GM23338 (cell line): ENCODE data around the gene PCDHGA10. TPM values are rescaled to one million over a fixed set of nuclear protein-coding genes. Genes with fewer than 3 reads are reported as not detected.

Experiments
- ATAC-seq: fragments of 200-7000 bp; cut with Tn5 transposase; 3 replicates; pipeline ENCODE4 v1.9.1; 2020
- DNase-seq: peaks from one replicate; pipeline ENCODE4 v3.0.0-alpha.2; 2015; ENCODE audit warnings: low spot score
- H2AFZ ChIP-seq: fragments of 200-600 bp; sonication (generic); 2 replicates; pipeline ENCODE4 v1.8.0; 2016; ENCODE audit warnings: antibody characterized with exemption, mild to moderate bottlenecking, moderate library complexity
- H3F3A ChIP-seq: fragments of 200-600 bp; sonication (generic); replicated peaks from 2 replicates; pipeline ENCODE4 v1.8.0; 2017; ENCODE audit warnings: antibody characterized with exemption, mixed run types, low read depth
- H3K27ac ChIP-seq: fragments of 200-600 bp; sonication (generic); 2 replicates; pipeline ENCODE4 v1.6.1; 2016; ENCODE audit warnings: low read depth
- H3K27me3 ChIP-seq: fragments of 200-600 bp; sonication (generic); 2 replicates; pipeline ENCODE4 v1.8.0; 2016; ENCODE audit warnings: mild to moderate bottlenecking, mixed run types, moderate library complexity; ENCODE audit not compliant: insufficient read depth
- H3K36me3 ChIP-seq: fragments of 200-600 bp; sonication (generic); 2 replicates; pipeline ENCODE4 v1.8.0; 2016; ENCODE audit warnings: mild to moderate bottlenecking; ENCODE audit not compliant: insufficient read depth
- H3K4me1 ChIP-seq: fragments of 200-600 bp; sonication (generic); 2 replicates; pipeline ENCODE4 v1.8.0; 2016; ENCODE audit warnings: mild to moderate bottlenecking, moderate library complexity; ENCODE audit not compliant: insufficient read depth
- H3K4me2 ChIP-seq: fragments of 200-600 bp; sonication (generic); 2 replicates; pipeline ENCODE4 v1.7.1; 2017; ENCODE audit warnings: mixed run types
- H3K4me3 ChIP-seq: fragments of 200-600 bp; sonication (generic); 2 replicates; pipeline ENCODE4 v1.6.1; 2016; ENCODE audit warnings: mixed run types
- H3K79me2 ChIP-seq: fragments of 200-600 bp; sonication (generic); replicated peaks from 2 replicates; pipeline ENCODE4 v1.8.0; 2017; ENCODE audit warnings: mild to moderate bottlenecking; ENCODE audit not compliant: insufficient read depth
- H3K9me2 ChIP-seq: fragments of 200-600 bp; sonication (generic); 2 replicates; pipeline ENCODE4 v1.8.0; 2017; ENCODE audit not compliant: insufficient read depth
- H4K20me1 ChIP-seq: fragments of 200-600 bp; sonication (generic); replicated peaks from 2 replicates; pipeline ENCODE4 v1.8.0; 2017; ENCODE audit warnings: mild to moderate bottlenecking; ENCODE audit not compliant: insufficient read depth
- H3K27ac Mint-ChIP-seq: 2 replicates; pipeline ENCODE4 v1.8.0; 2020; ENCODE audit warnings: inconsistent platforms, mild to moderate bottlenecking, moderate library complexity, mixed read lengths
- H3K27me3 Mint-ChIP-seq: 3 replicates; pipeline ENCODE4 v1.8.0; 2022; ENCODE audit warnings: low read depth, mild to moderate bottlenecking, moderate library complexity, mixed read lengths, inconsistent platforms; ENCODE audit not compliant: insufficient read depth, poor library complexity
- H3K36me3 Mint-ChIP-seq: 3 replicates; pipeline ENCODE4 v1.8.0; 2021; ENCODE audit warnings: low read depth, mild to moderate bottlenecking, inconsistent platforms, moderate library complexity, mixed read lengths
- H3K4me1 Mint-ChIP-seq: 3 replicates; pipeline ENCODE4 v1.8.0; 2020; ENCODE audit warnings: mild to moderate bottlenecking, inconsistent platforms, mixed read lengths
- H3K4me3 Mint-ChIP-seq: 3 replicates; pipeline ENCODE4 v1.8.0; 2021; ENCODE audit warnings: moderate library complexity, mild to moderate bottlenecking, inconsistent platforms, mixed read lengths
- H3K9me3 Mint-ChIP-seq: 3 replicates; pipeline ENCODE4 v1.8.0; 2020; ENCODE audit warnings: moderate library complexity, mild to moderate bottlenecking, inconsistent platforms, mixed read lengths
- CTCF ChIP-seq, 2 experiments: fragments of 200-600 bp in 1 of 2; sonication (generic) in 1 of 2; conservative IDR thresholded peaks; 2 replicates each; pipeline versions ENCODE4 v1.5.1 to v1.6.1; 2016 to 2017; ENCODE audit warnings: antibody characterized with exemption in 2 of 2, low read depth in 2 of 2, mild to moderate bottlenecking in 2 of 2, moderate library complexity in 1 of 2
- ETS1 ChIP-seq: IDR thresholded peaks from 2 replicates; pipeline ENCODE4 v1.6.1; 2016; ENCODE audit warnings: antibody characterized with exemption
- EZH2 ChIP-seq: fragments of 200-600 bp; sonication (generic); IDR thresholded peaks from one replicate; pipeline ENCODE4 v1.8.0; 2017; ENCODE audit warnings: antibody characterized with exemption, mild to moderate bottlenecking, low read depth; ENCODE audit not compliant: unreplicated experiment
- EZH2phosphoT487 ChIP-seq: fragments of 200-600 bp; sonication (generic); IDR thresholded peaks from one replicate; pipeline ENCODE4 v1.8.1; 2018; ENCODE audit warnings: antibody characterized with exemption; ENCODE audit not compliant: unreplicated experiment
- JUNB ChIP-seq: IDR thresholded peaks from one replicate; pipeline ENCODE4 v1.6.1; 2016; ENCODE audit warnings: antibody characterized with exemption; ENCODE audit not compliant: unreplicated experiment
- POLR2AphosphoS5 ChIP-seq: IDR thresholded peaks from 2 replicates; pipeline ENCODE4 v1.6.1; 2016; ENCODE audit warnings: antibody characterized with exemption, low read depth
- STAT1 ChIP-seq: IDR thresholded peaks from one replicate; pipeline ENCODE4 v1.6.1; 2016; ENCODE audit warnings: antibody characterized with exemption; ENCODE audit not compliant: unreplicated experiment
- ZNF462 ChIP-seq: fragments of 250-450 bp; sonication (Bioruptor Pico); IDR thresholded peaks from 2 replicates; pipeline ENCODE4 v1.5.0; 2020; ENCODE audit warnings: mild to moderate bottlenecking, moderate library complexity
- polyA plus RNA-seq: library from polyadenylated mRNA; unstranded; fragments of >200 nt; fragmentation: Nextera tagmentation; extraction: Ambion mirVana; gene quantifications from 2 replicates; pipeline ENCODE4 v1.2.1, GENCODE V29; 2016
- total RNA-seq: library from RNA; depleted of rRNA; stranded (reverse); fragments of >200 nt; shearing (Covaris generic); gene quantifications from 2 replicates; pipeline ENCODE4 v1.2.3, GENCODE V29; 2014

The PCDHGA10 gene
- total and polyA plus RNA-seq, 2 experiments from 2014 or later = 2.1 to 6.5 TPM

GRCh38 chr5:141420855-141421488, 8.2 kb downstream of the PCDHGA10 start, which contains the start of gene PCDHGA11:
TSS of gene PCDHGA11 (plus strand) at chr5:141421051. CDS start at chr5:141421228, 177 bp downstream.
- no peaks in the 10 kb centered on the region for H3F3A ChIP-seq
- peaks cover 20% of the 10 kb centered on the region for H3K27me3 ChIP-seq
- no peak within 1 kb of the TSS for H3K27ac ChIP-seq
- Mint-ChIP-seq H3K9me3 (peaks cover 71% of the 10 kb centered on the region), H3K4me1 (peaks cover 7% of the 10 kb centered on the region), H3K36me3 (peaks cover 73% of the 10 kb centered on the region), H3K27ac (no peak within 1 kb of the TSS; the same call in none of the 2 replicates), H3K4me3 (peak within 1 kb of the TSS; percentile 77), H3K27me3 (peaks cover 28% of the 10 kb centered on the region)
- DNase-seq (peak; percentile 90), ATAC-seq (peak; percentile 31)
- H3K79me2 ChIP-seq = no peaks in the 10 kb centered on the region; the same call in 1 of the 2 replicates
- H3K9me2 ChIP-seq = no peaks in the 10 kb centered on the region
- peak within 1 kb of the TSS; percentile 73; the same call in 1 of the 2 replicates for H2AFZ ChIP-seq
- H4K20me1 ChIP-seq = no peaks in the 10 kb centered on the region
- H3K4me3 ChIP-seq = peak within 1 kb of the TSS; percentile 62
- H3K4me1 ChIP-seq = no peaks in the 10 kb centered on the region
- H3K36me3 ChIP-seq = no peaks in the 10 kb centered on the region
- H3K4me2 ChIP-seq = peak within 1 kb of the TSS; percentile 77
- TF ChIP-seq CTCF (conservative IDR thresholded peaks at IDR 0.05; ENCODE audit: low read depth in 2 of 2) (peak; percentile 89), STAT1 (no peak)

- Histone ChIP-seq H4K20me1 (no peaks in the 10 kb centered on the region), H3K4me2 (peak overlapping the region; percentile 77), H3K4me1 (no peaks in the 10 kb centered on the region), H2AFZ (peak overlapping the region; percentile 73; the same call in 1 of the 2 replicates), H3K79me2 (no peaks in the 10 kb centered on the region; the same call in 1 of the 2 replicates), H3K27ac (no peak overlapping the region), H3F3A (no peaks in the 10 kb centered on the region), H3K36me3 (no peaks in the 10 kb centered on the region), H3K27me3 (peaks cover 20% of the 10 kb centered on the region), H3K9me2 (no peaks in the 10 kb centered on the region), H3K4me3 (peak overlapping the region; percentile 62)
- peaks cover 28% of the 10 kb centered on the region for H3K27me3 Mint-ChIP-seq
- no peak overlapping the region; the same call in 1 of the 2 replicates for H3K27ac Mint-ChIP-seq
- DNase-seq = peak; percentile 36
- ATAC-seq = no peak
- H3K9me3 Mint-ChIP-seq = peaks cover 76% of the 10 kb centered on the region
- peaks cover 78% of the 10 kb centered on the region for H3K36me3 Mint-ChIP-seq
- H3K4me3 Mint-ChIP-seq = peak overlapping the region; percentile 77
- peaks cover 7% of the 10 kb centered on the region for H3K4me1 Mint-ChIP-seq
- TF ChIP-seq ETS1 (no peak), EZH2phosphoT487 (no peak), EZH2 (no peak), POLR2AphosphoS5 (no peak), ZNF462 (CRISPR knock-in tag) (no peak), JUNB (no peak)
These were observed 8.7 kb downstream of the PCDHGA10 start for GRCh38 chr5:141421489-141421855.
